Ishikawa (cell line): Measurements from ENCODE around the gene MYO16.

Source experiments
- CEBPB ChIP-seq: IDR thresholded peaks from 2 replicates; pipeline ENCODE4 v1.6.1; 2012
- CREB1 ChIP-seq: IDR thresholded peaks from 2 replicates; pipeline ENCODE4 v1.6.1; 2012; ENCODE audit warnings: low read depth
- EGR1 ChIP-seq: IDR thresholded peaks from 2 replicates; pipeline ENCODE4 v1.6.1; 2012
- EP300 ChIP-seq: IDR thresholded peaks from 2 replicates; pipeline ENCODE4 v1.6.1; 2012; ENCODE audit warnings: borderline replicate concordance
- FOXM1 ChIP-seq: IDR thresholded peaks from 2 replicates; pipeline ENCODE4 v1.6.1; 2012; ENCODE audit warnings: low read depth, borderline replicate concordance
- NFIC ChIP-seq: IDR thresholded peaks from 2 replicates; pipeline ENCODE4 v1.6.1; 2012
- RAD21 ChIP-seq: IDR thresholded peaks from 2 replicates; pipeline ENCODE4 v1.6.1; 2012; ENCODE audit warnings: low read depth
- REST ChIP-seq: IDR thresholded peaks from 2 replicates; pipeline ENCODE4 v1.6.1; 2012; ENCODE audit warnings: low read depth, mild to moderate bottlenecking
- TAF1 ChIP-seq: IDR thresholded peaks from 2 replicates; pipeline ENCODE4 v1.6.1; 2012; ENCODE audit warnings: low read depth, mild to moderate bottlenecking
- TCF12 ChIP-seq: IDR thresholded peaks from 2 replicates; pipeline ENCODE4 v1.6.1; 2012; ENCODE audit warnings: low read depth
- TEAD4 ChIP-seq: IDR thresholded peaks from 2 replicates; pipeline ENCODE4 v1.6.1; 2012
- YY1 ChIP-seq: IDR thresholded peaks from 2 replicates; pipeline ENCODE4 v1.6.1; 2012; ENCODE audit warnings: low read depth
- ZBTB7A ChIP-seq: IDR thresholded peaks from 2 replicates; pipeline ENCODE4 v1.6.1; 2012; ENCODE audit warnings: low read depth
- TF ChIP-seq, protein P1 (sequence below): IDR thresholded peaks from 2 replicates; pipeline ENCODE4 v1.6.1; 2012
- TF ChIP-seq, protein P2 (sequence below): IDR thresholded peaks from 2 replicates; pipeline ENCODE4 v1.6.1; 2012

The MYO16 gene

DNA sequence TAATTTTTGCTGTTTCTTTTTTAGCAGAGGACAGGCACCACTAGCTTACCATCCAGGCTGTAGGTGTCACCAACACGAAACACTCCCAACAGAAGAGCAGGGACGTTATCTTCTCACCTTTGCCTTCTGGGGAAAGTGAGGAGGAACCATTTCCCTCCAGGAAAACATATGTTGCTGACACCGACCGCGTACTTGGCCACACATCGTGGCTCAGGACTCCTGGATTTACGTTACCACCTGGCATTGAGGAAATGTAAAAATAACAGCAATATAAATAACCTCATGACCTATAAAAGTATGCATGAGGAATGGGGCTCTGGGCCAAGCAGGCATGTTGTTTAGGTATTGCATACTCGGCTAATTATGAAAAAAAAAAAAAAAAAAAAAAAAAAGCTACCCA is 525.1 kb downstream of the MYO16 start:
- TF ChIP-seq NFIC, result no peak
- no peak for TF ChIP-seq TAF1
- no peak for TF ChIP-seq EP300
- TF ChIP-seq TEAD4, result no peak
- TF ChIP-seq, protein P1, sequence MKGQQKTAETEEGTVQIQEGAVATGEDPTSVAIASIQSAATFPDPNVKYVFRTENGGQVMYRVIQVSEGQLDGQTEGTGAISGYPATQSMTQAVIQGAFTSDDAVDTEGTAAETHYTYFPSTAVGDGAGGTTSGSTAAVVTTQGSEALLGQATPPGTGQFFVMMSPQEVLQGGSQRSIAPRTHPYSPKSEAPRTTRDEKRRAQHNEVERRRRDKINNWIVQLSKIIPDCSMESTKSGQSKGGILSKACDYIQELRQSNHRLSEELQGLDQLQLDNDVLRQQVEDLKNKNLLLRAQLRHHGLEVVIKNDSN, result no peak
- no peak for TF ChIP-seq RAD21
- no peak for TF ChIP-seq CREB1
- TF ChIP-seq, protein P2, sequence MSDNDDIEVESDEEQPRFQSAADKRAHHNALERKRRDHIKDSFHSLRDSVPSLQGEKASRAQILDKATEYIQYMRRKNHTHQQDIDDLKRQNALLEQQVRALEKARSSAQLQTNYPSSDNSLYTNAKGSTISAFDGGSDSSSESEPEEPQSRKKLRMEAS, result no peak
- TF ChIP-seq EGR1, result no peak
- TF ChIP-seq REST, result no peak
- no peak for TF ChIP-seq TCF12
- TF ChIP-seq CEBPB, result no peak
- no peak for TF ChIP-seq ZBTB7A
- TF ChIP-seq YY1, result no peak

GRCh38 chr13:109154966-109155761 is 525.8 kb downstream of the MYO16 start:
- TF ChIP-seq EP300, result no peak
- no peak for TF ChIP-seq YY1
- no peak for TF ChIP-seq RAD21
- no peak for TF ChIP-seq FOXM1
- TF ChIP-seq CEBPB, result no peak

- no peak for TF ChIP-seq EGR1
- TF ChIP-seq CREB1, result no peak
- TF ChIP-seq, protein P2, result no peak; the same call in 1 of the 2 replicates
- TF ChIP-seq RAD21, result no peak
- TF ChIP-seq EP300, result peak; percentile 90
- no peak for TF ChIP-seq TAF1
- TF ChIP-seq, protein P1, result no peak
- TF ChIP-seq ZBTB7A, result no peak
- no peak for TF ChIP-seq YY1
- 0 out of 2 replicates have a peak, but pooled peaks have one; percentile 38 for TF ChIP-seq CEBPB
- TF ChIP-seq FOXM1, result peak; percentile 82
- TF ChIP-seq REST, result no peak
- TF ChIP-seq TCF12, result no peak; the same call in none of the 2 replicates
- TF ChIP-seq TEAD4, result peak; percentile 77
- TF ChIP-seq NFIC, result peak; percentile 44
These were observed 526.9 kb downstream of the MYO16 start for GRCh38 chr13:109156181-109156935.

- no peak for TF ChIP-seq ZBTB7A
- TF ChIP-seq REST, result no peak
- TF ChIP-seq TCF12, result no peak
- TF ChIP-seq NFIC, result no peak
- TF ChIP-seq, protein P1, result no peak
- TF ChIP-seq TEAD4, result no peak
- no peak for TF ChIP-seq CEBPB
- no peak for TF ChIP-seq TAF1
- TF ChIP-seq YY1, result no peak
- no peak for TF ChIP-seq FOXM1
- no peak for TF ChIP-seq EGR1
- TF ChIP-seq, protein P2, result no peak
- no peak for TF ChIP-seq RAD21
- TF ChIP-seq EP300, result no peak
- no peak for TF ChIP-seq CREB1
These were observed 527.9 kb downstream of the MYO16 start for GRCh38 chr13:109157275-109157674.
